HG03457 (cell line): ENCODE results near the gene MRPL53.
"Not testable (repeated sequence)": the region's sequence is repeated elsewhere in the genome, so short reads cannot be mapped to it uniquely, and the experiment has no call there.

Source experiments
- ATAC-seq: cut with Tn5 transposase; IDR thresholded peaks from one replicate; pipeline ENCODE4 v1.9.1; 2021; ENCODE audit warnings: moderate number of reproducible peaks; ENCODE audit not compliant: unreplicated experiment

Gene MRPL53

GRCh38 chr2:74502720-74503505 is 30.4 kb upstream of the MRPL53 start:
- no peak for ATAC-seq

DNA sequence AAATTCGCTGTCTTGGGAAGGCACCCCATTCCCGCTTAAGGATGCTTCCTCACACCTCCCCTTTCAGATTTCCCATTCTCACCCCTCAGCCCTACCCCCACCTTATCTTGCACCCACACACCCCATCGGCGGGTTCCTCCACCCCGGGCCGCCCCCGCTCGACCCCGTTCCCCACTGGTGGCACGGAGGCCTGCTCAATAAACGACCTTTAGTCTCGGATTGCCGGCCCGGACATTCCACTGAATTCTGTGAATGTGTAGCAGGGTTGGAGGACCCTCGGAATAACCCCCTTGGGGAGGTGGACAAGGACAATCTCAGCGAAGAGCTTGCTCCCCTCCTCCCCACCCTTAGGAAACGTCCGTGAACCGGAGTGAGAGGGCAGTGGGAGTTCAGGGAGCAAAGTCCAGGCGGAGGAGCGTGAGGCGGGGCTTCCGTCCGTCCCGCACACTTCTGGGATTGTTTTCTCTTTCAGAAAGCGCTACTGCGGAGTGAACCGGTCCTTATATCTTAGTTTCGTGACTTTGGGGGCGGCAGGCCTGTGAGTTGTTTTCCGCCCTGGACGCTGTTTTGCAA is 29.8 kb upstream of the MRPL53 start:
- no peak for ATAC-seq

DNA sequence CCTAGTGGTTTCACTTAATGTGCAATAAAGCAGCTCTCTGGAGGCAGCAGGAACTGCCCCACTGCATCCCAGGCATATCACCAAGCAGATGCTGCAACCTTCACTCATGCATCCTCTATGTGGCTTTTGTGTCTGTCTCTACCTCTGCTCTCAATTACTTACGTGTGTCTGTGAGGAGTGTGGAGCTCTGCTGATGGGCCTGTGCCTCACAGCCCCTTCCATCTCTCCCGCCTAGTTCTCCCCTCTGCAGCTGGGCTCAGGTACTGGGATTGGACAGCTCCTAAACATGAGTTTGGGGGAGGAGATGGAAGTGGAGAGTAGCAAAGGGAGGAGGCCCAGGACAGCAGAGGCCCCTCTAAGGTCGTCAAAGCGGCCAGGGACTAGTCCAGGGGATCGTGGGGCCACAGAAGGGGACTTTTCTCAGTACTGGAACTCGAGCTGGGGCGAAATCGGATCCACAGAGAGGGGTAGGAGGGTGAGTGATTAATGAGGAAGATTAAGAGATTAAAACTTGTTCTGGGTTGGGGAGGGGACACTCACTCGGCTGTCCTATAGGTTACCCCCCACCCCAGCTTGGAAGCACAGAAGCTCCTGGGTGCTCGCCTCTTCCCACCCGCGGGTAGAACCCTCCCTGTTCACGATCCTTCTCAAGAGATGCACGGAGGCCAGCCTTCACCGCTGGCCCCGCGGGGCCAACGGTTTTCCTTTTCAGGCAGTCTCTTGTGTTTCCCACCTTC is 29.0 kb upstream of the MRPL53 start:
- ATAC-seq, result no peak

DNA sequence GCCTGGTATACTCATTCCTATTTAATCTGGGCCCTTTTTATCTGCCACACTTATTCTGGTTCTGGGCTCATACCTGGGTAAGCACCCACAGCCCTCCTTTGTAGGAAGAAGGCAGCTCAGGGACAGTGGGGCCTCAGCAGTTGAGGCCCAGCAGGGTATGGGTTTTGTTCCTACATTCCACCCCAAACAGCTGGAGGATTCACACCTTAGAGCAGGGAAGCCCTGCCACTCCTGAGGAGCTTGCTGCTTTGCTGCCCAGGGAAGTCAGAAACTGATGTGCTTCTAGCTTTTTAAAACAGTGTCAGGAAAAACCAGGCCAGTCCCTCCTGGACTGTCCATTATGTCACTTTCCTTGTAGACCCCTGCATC is 28.1 kb upstream of the MRPL53 start:
- ATAC-seq, result no peak

GRCh38 chr2:74499940-74500577 is 27.6 kb upstream of the MRPL53 start:
- ATAC-seq, result no peak

DNA sequence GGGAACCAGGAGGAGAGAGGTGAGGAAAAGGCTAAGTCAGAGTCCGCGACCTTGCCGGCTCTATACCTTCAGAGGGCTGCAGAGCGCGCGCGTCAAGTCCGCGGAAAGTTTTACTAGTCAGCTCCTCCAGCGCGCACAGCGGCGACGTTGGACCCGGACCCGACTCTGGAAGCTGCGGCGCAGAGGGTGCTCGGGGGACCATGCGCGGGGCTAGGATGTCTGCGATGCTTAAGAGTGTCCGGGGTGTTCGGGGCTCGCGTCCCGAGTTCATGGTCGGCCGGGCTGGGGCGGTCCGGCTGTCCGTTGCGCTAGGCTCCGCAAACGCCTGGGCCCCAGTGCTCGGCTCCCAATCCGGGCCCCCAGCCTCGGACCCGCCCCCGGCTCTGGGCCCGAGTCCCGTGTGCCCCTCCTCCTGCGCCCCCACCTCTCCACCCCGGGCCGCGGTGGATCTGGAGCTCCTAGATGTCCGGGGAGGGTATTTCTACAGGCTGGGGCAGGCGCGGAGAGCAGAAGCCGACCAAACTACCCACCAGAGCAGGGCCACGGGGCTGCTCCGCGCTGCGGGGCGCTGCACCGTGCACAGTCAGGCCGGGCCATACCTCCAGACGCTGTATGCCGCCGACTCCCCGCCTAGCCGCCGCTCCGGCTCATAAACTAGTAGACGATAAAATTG is 26.9 kb upstream of the MRPL53 start, which contains the start of gene LBX2:
Gene LBX2, minus strand, starts transcription at position 337 of the 673 bp plus-strand sequence. Its CDS starts 66 bp downstream, at position 271.
- no peak for ATAC-seq

GRCh38 chr2:74498500-74499266 is 26.2 kb upstream of the MRPL53 start:
- no peak for ATAC-seq

DNA sequence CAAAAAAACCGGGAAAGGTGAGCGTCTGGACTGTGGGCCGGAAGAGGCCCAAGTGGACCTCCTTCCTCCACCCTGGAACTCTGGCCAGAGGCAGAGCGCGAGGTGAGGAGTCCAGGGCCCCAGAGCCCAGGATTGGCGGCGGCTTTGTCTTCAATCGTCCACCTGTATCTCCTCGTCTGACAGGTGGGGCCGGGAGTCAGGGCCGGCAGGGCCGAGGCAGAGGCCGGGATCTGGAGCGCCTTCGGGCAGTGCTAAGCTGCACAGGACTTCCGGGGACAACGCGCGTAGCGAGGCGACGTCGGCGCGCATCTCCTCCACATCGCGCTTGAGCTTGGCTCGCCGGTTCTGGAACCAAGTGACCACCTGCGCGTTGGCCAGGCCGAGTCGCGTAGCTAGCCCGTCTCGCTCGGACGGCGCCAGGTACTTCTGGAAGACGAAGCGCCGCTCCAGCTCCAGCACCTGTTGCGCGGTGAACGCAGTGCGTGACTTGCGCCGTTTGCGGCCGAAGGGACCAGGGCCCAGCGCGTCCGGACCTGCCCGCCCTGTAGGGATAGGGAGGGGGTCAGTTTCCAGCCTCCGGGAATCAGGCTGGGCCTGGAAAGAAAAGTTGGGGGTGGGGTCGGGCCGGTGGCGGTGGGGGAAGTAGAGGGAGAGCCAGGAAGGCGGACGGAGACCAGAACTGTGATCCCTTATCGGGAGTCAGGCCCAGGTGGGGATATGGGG is 25.5 kb upstream of the MRPL53 start:
- no peak for ATAC-seq

GRCh38 chr2:74496997-74497776 is 24.7 kb upstream of the MRPL53 start:
- ATAC-seq, result no peak

- ATAC-seq, result no peak
These were observed 23.0 kb upstream of the MRPL53 start for GRCh38 chr2:74495440-74495839.

- ATAC-seq, result no peak
These were observed 21.1 kb upstream of the MRPL53 start for GRCh38 chr2:74493546-74493945.

GRCh38 chr2:74491648-74492544 is 19.4 kb upstream of the MRPL53 start:
- ATAC-seq, result no peak

GRCh38 chr2:74489906-74490305 is 17.4 kb upstream of the MRPL53 start:
- ATAC-seq, result no peak

DNA sequence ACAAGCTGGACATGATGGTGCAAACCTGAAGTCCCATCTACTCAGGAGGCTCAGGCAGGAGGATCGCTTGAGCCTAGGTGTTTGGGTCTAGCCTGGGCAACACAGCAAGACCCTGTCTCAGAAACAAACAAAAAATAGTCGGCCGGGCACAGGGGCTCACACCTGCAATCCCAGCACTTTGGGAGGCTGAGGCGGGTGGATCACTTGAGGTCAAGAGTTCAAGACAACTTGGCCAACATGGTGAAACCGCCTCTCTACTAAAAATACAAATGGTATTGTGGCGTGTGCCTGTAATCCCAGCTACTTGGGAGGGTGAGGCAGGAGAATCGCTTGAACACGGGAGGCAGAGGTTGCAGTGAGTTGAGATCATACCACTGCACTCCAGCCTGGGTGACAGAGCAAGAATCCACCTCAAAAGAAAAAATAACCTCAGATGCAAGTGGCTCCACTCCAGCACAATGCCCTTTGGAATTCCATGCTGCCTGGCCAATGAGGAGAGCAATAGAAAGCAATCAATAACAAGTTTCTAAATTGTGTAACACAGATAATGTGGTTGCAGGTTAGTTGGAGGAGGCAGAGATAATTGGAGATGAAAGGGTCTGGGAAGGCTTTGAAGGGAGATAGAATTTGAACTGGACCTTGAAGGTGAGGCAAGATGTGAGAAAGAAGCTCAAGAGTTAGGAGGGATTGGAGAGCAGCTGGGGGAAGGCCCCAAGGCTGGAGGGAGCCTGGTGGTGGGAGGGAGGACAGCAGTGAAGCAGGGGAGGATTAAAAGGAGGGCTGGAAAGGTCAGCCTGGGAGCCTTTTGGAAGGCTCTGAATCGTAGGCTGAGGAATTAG is 16.4 kb upstream of the MRPL53 start:
- no peak for ATAC-seq

GRCh38 chr2:74486141-74486540 is 13.7 kb upstream of the MRPL53 start:
- ATAC-seq, result no peak

DNA sequence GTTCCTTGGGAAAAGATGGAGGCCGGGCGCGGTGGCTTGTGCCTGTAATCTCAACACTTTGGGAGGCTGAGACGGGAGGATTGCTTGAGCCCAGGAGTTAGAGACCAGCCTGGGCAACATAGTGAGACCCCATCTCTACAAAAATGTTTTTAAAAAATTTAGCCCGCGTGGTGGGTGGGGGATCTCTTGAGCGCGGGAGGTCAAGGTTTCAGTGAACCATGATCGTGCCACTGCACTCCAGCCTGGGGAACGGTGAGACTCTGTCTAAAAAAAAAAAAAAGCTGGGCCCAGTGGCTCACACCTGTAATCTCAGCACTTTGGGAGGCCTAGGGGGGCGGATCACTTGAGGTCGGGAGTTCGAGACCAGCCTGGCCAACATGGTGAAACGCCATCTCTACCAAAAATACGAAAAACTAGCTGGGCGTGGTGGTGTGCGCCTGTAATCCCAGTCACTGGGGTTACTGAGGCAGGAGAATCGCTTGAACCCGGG is 11.2 kb upstream of the MRPL53 start:
- not testable (repeated sequence) for ATAC-seq
